WTC11 (cell line): ENCODE results near the gene PKNOX1. TPM values are rescaled to one million over a fixed set of nuclear protein-coding genes. Genes with fewer than 3 reads are reported as not detected.
"Not testable (repeated sequence)": the region's sequence is repeated elsewhere in the genome, so short reads cannot be mapped to it uniquely, and the experiment has no call there.

Experiments
- ATAC-seq: fragments of 200-7000 bp; cut with Tn5 transposase; 2 replicates; pipeline ENCODE4 v1.10.0; 2021; ENCODE audit warnings: mild to moderate bottlenecking, moderate library complexity
- CTCF ChIA-PET: fragments of 300-600 bp; sonication (Branson Sonifier 250); formaldehyde crosslinking; loops from one replicate; lab custom pipeline; 2021; ENCODE audit warnings: antibody characterized with exemption; lab: Charles Lee
- POLR2A ChIA-PET: fragments of 350-600 bp; sonication (Branson Sonifier 250); formaldehyde crosslinking; loops from one replicate; lab custom pipeline; 2021; ENCODE audit warnings: antibody characterized with exemption; lab: Charles Lee
- DNase-seq: peaks from one replicate; pipeline ENCODE4 v3.0.0; 2021; ENCODE audit warnings: low spot score
- H3K27ac Mint-ChIP-seq: 2 replicates; pipeline ENCODE4 v1.8.0; 2021; ENCODE audit warnings: mixed read lengths
- H3K27me3 Mint-ChIP-seq: 2 replicates; pipeline ENCODE4 v1.8.0; 2021; ENCODE audit warnings: low read depth, mild to moderate bottlenecking, moderate library complexity, mixed read lengths
- H3K36me3 Mint-ChIP-seq: 2 replicates; pipeline ENCODE4 v1.8.0; 2021; ENCODE audit warnings: mixed read lengths
- H3K4me1 Mint-ChIP-seq: 2 replicates; pipeline ENCODE4 v1.8.0; 2022; ENCODE audit warnings: mixed read lengths
- H3K4me3 Mint-ChIP-seq: 2 replicates; pipeline ENCODE4 v1.8.0; 2021; ENCODE audit warnings: mild to moderate bottlenecking, moderate library complexity, mixed read lengths
- H3K9me3 Mint-ChIP-seq: 2 replicates; pipeline ENCODE4 v1.8.0; 2021; ENCODE audit warnings: mixed read lengths
- EMX1 ChIP-seq: fragments of 250-450 bp; sonication (Bioruptor Pico); IDR thresholded peaks from 2 replicates; pipeline ENCODE4 v1.8.0; 2021; ENCODE audit warnings: mild to moderate bottlenecking
- MXD4 ChIP-seq: fragments of 250-450 bp; sonication (Bioruptor Pico); IDR thresholded peaks from 2 replicates; pipeline ENCODE4 v1.8.0; 2021; ENCODE audit warnings: mild to moderate bottlenecking, moderate library complexity, borderline replicate concordance
- MYBL2 ChIP-seq: sonication (generic); formaldehyde crosslinking; IDR thresholded peaks from 2 replicates; pipeline ENCODE4 v1.8.1; 2023; ENCODE audit warnings: mild to moderate bottlenecking, moderate library complexity, missing genetic modification reagents
- RELA ChIP-seq: sonication (generic); formaldehyde crosslinking; IDR thresholded peaks from 2 replicates; pipeline ENCODE4 v1.8.1; 2022; ENCODE audit warnings: missing genetic modification reagents, mild to moderate bottlenecking, borderline replicate concordance
- SMAD3 ChIP-seq: sonication (generic); formaldehyde crosslinking; IDR thresholded peaks from 2 replicates; pipeline ENCODE4 v1.8.0; 2022; ENCODE audit warnings: missing genetic modification reagents, mild to moderate bottlenecking, borderline replicate concordance
- ZNF121 ChIP-seq: sonication (generic); formaldehyde crosslinking; IDR thresholded peaks from 2 replicates; pipeline ENCODE4 v1.8.0; 2023; ENCODE audit warnings: missing genetic modification reagents
- ZNF423 ChIP-seq: fragments of 250-450 bp; sonication (Bioruptor Pico); IDR thresholded peaks from 2 replicates; pipeline ENCODE4 v2.1.2; 2022; ENCODE audit warnings: mild to moderate bottlenecking, moderate library complexity
- ZNF671 ChIP-seq: fragments of 250-450 bp; sonication (Bioruptor Pico); IDR thresholded peaks from 2 replicates; pipeline ENCODE4 v1.8.0; 2021; ENCODE audit warnings: mild to moderate bottlenecking
- ZSCAN18 ChIP-seq: fragments of 250-450 bp; sonication (Bioruptor Pico); IDR thresholded peaks from 2 replicates; pipeline ENCODE4 v2.1.2; 2022; ENCODE audit warnings: mild to moderate bottlenecking, moderate library complexity
- total RNA-seq: library from RNA; stranded (reverse); gene quantifications from 3 replicates; pipeline ENCODE4 v1.2.3, GENCODE V29; 2021
- TF ChIP-seq, protein P1 (sequence below): sonication (generic); formaldehyde crosslinking; conservative IDR thresholded peaks from 2 replicates; pipeline ENCODE4 v1.8.1; 2023; ENCODE audit warnings: mild to moderate bottlenecking, low read depth, missing genetic modification reagents, moderate library complexity

PKNOX1 gene
- total RNA-seq, 1 experiment from 2014 or later, result 23.0 TPM

DNA sequence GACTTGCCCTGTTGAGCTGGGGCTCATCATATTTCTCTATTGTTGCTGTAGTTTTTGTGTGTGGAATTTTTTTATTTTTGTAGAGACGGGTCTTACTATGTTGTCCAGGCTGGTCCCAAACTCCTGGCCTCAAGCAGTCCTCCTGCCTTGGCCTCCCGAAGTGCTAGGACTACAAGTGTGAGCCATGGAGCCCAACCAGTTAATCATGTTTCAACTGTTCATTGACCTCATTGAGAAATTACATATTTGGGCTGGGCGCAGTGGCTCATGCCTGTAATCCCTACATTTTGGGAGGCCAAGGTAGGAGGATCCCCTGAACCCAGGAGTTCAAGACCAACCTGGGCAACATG, 9.2 kb upstream of the PKNOX1 start:
- Mint-ChIP-seq H3K27ac (0 out of 2 replicates have a peak overlapping the region, but pooled peaks have one; percentile 0), H3K4me3 (no peak overlapping the region), H3K27me3 (no peaks in the 10 kb centered on the region), H3K36me3 (no peaks in the 10 kb centered on the region), H3K9me3 (no peaks in the 10 kb centered on the region), H3K4me1 (peaks cover 30% of the 10 kb centered on the region)
- CTCF ChIA-PET, result interaction anchor here (1.6 kb wide), 1 partner anchor 42 kb away, joined by 3 read pairs; no protein-coding TSS in a partner anchor
- POLR2A ChIA-PET, result interaction anchor here (1.1 kb wide), 1 partner anchor 8 kb away, joined by 7 read pairs; no protein-coding TSS in a partner anchor
- no peak for DNase-seq
- no peak for ATAC-seq
- TF ChIP-seq, protein P1, sequence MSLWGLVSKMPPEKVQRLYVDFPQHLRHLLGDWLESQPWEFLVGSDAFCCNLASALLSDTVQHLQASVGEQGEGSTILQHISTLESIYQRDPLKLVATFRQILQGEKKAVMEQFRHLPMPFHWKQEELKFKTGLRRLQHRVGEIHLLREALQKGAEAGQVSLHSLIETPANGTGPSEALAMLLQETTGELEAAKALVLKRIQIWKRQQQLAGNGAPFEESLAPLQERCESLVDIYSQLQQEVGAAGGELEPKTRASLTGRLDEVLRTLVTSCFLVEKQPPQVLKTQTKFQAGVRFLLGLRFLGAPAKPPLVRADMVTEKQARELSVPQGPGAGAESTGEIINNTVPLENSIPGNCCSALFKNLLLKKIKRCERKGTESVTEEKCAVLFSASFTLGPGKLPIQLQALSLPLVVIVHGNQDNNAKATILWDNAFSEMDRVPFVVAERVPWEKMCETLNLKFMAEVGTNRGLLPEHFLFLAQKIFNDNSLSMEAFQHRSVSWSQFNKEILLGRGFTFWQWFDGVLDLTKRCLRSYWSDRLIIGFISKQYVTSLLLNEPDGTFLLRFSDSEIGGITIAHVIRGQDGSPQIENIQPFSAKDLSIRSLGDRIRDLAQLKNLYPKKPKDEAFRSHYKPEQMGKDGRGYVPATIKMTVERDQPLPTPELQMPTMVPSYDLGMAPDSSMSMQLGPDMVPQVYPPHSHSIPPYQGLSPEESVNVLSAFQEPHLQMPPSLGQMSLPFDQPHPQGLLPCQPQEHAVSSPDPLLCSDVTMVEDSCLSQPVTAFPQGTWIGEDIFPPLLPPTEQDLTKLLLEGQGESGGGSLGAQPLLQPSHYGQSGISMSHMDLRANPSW (CRISPR knock-in tag), result no peak
- TF ChIP-seq ZNF121 (CRISPR knock-in tag), result peak; percentile 80

GRCh38 chr21:42967616-42968015, 6.7 kb upstream of the PKNOX1 start:
- not testable (repeated sequence) for H3K36me3 Mint-ChIP-seq

GRCh38 chr21:42969193-42969600, 5.2 kb upstream of the PKNOX1 start:
- Mint-ChIP-seq H3K27me3 (no peaks in the 10 kb centered on the region), H3K27ac (peak overlapping the region; percentile 66; the same call in 1 of the 2 replicates), H3K4me1 (peaks cover 37% of the 10 kb centered on the region), H3K9me3 (no peaks in the 10 kb centered on the region; the same call in 1 of the 2 replicates)
- POLR2A ChIA-PET, result no interaction called here
- no peak for ATAC-seq
- TF ChIP-seq RELA (CRISPR knock-in tag), result no peak
- no peak for TF ChIP-seq EMX1
- no peak for TF ChIP-seq MYBL2 (CRISPR knock-in tag)
- no peak for TF ChIP-seq SMAD3 (CRISPR knock-in tag)
- TF ChIP-seq, all 79 proteins: peak for 0
- Mint-ChIP-seq H3K36me3 (no peaks in the 10 kb centered on the region), H3K4me3 (no peak overlapping the region)
- DNase-seq, result no peak
- CTCF ChIA-PET, result interaction anchor here (0.6 to 1.3 kb wide), 2 partner anchors 9 to 107 kb away, joined by 3 to 4 read pairs; no protein-coding TSS in a partner anchor

More at GRCh38 chr21:42967616-42968015, 6.7 kb upstream of the PKNOX1 start:
- H3K27me3 Mint-ChIP-seq, DNase-seq, POLR2A ChIA-PET, H3K9me3 Mint-ChIP-seq, H3K27ac Mint-ChIP-seq, ATAC-seq, H3K4me3 Mint-ChIP-seq: not testable (repeated sequence)
- peaks cover 35% of the 10 kb centered on the region for H3K4me1 Mint-ChIP-seq
- CTCF ChIA-PET, result interaction anchor here (0.6 kb wide), 1 partner anchor 34 kb away, joined by 3 read pairs; no protein-coding TSS in a partner anchor

DNA sequence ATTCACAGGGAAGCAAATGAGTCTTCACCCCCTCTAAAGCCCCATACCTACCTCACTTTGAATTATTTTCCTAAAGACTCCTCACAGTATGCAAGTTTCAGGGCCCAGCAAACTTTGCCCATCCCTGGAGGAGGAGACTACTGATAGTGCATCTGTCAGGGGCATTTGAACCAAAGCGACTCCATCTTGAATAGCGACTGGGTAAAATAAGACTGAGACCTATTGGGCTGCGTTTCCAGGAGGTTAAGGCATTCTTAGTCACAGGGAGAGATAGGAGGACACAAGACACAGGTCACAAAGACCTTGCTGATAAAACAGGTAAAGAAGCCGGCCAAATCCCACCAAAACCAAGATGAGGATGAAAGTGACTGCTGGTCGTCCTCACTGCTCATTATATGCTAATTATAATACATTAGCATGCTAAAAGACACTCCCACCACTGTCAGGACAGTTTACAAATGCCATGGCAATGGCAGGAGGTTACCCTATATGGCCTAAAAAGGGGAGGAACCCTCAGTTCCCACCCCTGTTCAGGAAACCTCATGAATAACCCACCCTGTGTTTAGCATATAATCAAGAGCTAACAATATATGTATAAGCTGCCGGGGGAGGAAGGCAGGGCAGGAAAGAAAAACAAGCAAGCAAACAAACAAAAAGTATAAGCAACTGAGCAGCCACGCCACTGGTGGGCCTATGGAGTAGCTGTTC, 3.3 kb upstream of the PKNOX1 start:
- Mint-ChIP-seq H3K9me3 (no peaks in the 10 kb centered on the region; the same call in 1 of the 2 replicates), H3K36me3 (peaks cover 3% of the 10 kb centered on the region; the same call in 1 of the 2 replicates), H3K4me1 (peaks cover 38% of the 10 kb centered on the region), H3K27ac (peak overlapping the region; percentile 92), H3K4me3 (no peak overlapping the region), H3K27me3 (no peaks in the 10 kb centered on the region)
- peak; percentile 48 for TF ChIP-seq ZNF423
- TF ChIP-seq ZSCAN18 (CRISPR knock-in tag), result peak; percentile 86; the same call in 1 of the 2 replicates
- TF ChIP-seq ZNF671 (CRISPR knock-in tag), result no peak
- TF ChIP-seq MXD4 (CRISPR knock-in tag), result peak; percentile 81; the same call in 1 of the 2 replicates
- ChIA-PET POLR2A (interaction anchor here (0.6 kb wide), 1 partner anchor 21 kb away, joined by 3 read pairs; no protein-coding TSS in a partner anchor), CTCF (interaction anchor here (1.2 kb wide), 1 partner anchor 46 kb away, joined by 3 read pairs; the partner anchor contains the start of gene ERVH48-1)
- DNase-seq (no peak), ATAC-seq (no peak)
